Stimulated activated CD4-positive, alpha-beta T cell treated with anti-CD3 and anti-CD28 coated beads, Interleukin-4, amount 100 ng/mL, for 24 hours (primary cell): ENCODE measurements around the gene SLC11A2.
"Not testable (repeated sequence)": the region's sequence is repeated elsewhere in the genome, so short reads cannot be mapped to it uniquely, and the experiment has no call there.

Experiments used
- DNase-seq: peaks from one replicate; pipeline ENCODE4 v3.0.0-alpha.2; 2020

Gene SLC11A2

DNA sequence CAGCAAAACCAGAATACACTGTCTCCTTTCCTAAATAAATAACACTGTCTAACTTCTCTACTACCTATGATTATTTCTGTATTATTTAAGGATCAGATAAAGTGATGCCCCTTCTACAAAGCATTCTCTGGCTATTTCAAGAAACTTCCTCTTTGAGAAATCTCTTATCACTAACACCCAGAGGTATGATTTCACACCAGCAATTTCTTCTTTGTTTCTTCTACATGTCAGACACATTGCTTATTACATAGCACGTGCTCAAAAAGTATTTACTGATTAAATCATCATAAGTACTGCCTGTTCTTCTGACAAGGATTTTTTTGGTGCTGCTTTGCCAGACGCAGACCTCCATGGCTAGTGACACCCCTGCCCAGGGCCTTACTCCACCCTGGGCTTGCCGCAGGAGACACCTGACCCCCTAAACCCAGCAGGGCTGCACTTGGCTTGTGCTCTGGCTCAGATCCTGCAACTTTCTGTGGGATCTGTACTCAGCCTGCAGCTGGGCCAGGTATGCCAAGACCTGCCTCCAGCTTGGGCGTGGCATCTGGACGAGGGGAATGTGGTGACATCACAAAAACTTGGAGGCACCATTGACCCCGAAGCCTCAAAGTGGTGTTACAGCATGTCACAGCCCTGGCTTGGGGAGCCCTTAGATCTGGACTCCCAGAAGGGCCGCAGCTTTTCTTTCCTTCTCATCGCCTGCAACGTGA, 89.2 kb downstream of the SLC11A2 start:
- DNase-seq, result no peak

DNA sequence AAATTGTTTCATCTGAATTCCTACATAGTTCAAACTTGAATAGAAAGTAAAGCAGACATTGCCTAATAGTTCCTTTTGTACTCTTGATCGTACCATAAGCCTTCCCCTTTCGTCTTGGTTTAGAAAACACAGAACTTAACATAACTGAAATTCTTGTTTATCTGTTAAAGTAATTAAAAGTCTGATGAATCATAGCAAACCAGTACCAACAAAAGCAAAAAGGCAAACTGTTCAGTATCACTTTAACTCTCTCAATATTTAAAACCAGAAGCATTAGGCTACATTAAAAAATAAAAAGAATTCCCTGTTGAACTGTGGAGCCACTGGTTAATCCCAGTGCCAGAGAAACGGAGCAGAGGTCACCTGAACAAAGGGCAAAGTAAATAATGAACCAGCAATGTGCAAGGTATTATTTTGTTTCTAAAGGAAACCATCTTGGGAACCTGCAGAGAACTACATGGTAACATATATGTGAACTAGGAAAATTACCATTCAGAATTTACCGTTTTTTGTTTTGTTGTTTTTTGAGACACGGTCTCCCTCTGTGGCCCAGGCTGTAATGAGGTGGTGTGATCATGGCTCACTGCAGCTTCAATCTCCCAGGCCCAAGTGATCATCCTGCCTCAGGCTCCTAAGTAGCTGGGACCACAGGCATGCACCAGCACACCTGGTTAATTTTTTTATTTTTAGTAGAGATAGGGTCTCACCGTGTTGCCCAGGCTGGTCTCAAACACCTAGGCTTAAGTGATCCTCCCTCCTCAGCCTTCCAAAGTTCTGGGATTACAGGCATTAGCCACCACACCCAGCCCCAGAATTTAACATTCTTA, 91.0 kb downstream of the SLC11A2 start:
- DNase-seq, result no peak

DNA sequence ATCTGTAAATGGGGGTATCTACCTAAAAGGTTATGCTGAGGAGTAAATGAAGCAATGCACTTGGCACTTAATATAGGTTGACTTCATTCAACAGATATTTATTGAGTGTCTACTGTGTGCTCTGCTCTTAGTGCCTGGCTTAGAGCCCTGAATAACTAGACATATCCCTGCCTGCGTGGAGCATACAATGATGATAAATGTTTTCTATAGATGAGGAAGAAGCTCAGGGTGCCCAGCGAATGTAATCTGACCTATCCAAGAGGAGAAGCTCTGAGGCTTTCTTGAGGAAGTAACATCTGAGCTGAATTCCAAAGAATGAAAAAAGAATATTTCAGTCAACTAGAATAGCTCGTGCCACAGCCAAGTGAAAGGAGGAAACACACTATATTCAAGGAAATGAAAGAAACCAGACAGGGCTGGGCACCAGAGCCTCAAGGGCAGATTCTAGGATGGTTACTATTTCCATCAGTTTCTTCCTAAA, 91.8 kb downstream of the SLC11A2 start:
- no peak for DNase-seq

DNA sequence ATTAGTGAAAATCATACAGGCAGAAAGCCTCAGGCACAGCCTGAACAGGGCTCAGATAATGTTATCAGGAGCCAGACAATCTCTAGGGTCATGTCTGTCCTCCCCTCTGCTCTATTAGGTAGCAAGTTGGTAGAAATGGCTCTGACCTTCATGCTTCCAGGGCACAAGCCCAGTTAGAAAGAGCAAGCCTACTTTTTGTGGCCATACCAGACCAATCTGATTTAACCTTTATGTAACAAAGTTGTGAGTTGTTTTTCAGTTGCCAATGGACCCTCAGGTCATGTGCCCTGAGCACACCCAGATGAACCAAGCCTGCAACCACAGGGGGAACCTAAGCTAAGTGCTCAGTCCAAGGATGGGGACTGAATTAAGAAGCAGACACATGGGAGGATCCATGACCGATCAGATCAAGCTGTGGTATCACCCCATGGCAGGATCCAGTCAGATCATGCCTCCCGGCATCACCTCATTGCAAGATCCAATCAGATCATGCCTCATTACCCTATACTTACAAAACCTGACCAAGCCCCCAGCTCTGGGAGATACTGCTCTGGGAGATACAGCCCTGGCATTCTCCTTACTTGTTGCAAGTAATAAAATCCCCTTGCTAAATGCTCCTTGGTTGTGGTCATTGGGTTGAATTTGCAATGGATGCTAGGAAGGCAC, 92.6 kb downstream of the SLC11A2 start:
- no peak for DNase-seq

DNA sequence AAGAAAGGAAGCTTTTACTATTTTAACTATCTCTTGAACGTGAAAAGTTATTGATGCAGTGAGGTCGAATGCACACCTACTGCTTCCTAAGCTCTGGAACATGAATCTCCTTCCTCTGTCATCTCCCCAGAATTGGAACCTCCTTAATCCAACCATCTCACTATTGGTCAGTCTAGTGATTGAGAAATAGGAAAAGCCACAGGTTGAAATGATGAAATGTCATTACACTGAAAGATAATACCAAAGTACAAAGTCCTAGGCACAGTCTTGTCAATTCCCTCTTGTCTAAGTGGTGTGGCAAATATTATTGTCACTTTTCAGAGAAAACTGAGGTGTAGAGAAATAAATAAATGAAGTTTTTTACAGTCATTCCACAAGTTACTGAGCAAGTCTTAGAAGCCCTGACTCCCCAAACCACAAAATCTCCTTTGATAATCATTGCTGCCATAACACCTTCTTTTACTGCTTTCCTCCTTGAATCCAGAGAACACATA, 93.3 kb downstream of the SLC11A2 start:
- no peak for DNase-seq

DNA sequence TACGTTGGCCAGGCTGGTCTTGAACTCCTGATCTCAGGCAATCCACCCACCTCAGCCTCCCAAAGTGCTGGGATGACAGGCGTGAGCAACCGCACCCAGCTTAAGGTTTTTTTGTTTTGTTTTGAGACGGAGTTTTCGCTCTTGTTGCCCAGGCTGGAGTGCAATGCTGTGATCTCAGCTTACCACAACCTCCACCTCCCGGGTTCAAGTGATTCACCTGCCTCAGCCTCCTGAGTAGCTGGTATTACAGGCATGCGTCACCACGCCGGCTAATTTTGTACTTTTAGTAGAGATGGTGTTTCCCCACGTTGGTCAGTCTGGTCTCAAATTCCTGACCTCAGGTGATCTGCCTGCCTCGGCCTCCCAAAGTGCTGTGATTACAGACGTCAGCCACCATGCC, 95.7 kb downstream of the SLC11A2 start:
- not testable (repeated sequence) for DNase-seq

DNA sequence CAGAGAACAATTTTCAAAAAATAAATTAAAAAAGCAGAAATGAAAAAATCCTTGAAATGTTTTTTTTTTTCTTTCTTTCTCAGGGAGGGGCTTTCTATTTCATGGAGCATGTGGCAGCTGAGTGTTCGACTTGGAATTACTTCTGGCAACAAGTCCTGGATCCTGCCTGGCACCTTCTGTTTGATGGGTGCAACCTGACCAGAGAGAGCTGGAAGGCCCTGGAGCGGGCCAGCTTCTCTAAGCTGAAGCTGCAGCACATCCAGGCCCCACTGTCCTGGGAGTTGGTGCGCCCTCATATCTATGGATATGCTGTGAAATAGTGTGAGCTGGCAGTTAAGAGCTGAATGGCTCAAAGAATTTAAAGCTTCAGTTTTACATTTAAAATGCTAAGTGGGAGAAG, 96.4 kb downstream of the SLC11A2 start:
- no peak for DNase-seq
